Testis (tissue), 2 donors: ENCODE measurements around the gene CASP2.

Source experiments
- CTCF ChIP-seq, 3 experiments: fragments of 450-650 bp in 2 of 3; fragments of 200-600 bp in 1 of 3; sonication (generic) in 1 of 3; IDR thresholded peaks; one replicate each; pipeline ENCODE4 v1.5.1; 2016 to 2019; ENCODE audit warnings: antibody characterized with exemption in 3 of 3, mild to moderate bottlenecking in 2 of 3, moderate library complexity in 1 of 3
- POLR2A ChIP-seq: fragments of 450-650 bp; IDR thresholded peaks from one replicate; pipeline ENCODE4 v1.6.1; 2017; ENCODE audit warnings: antibody characterized with exemption, mild to moderate bottlenecking, moderate library complexity

DNA sequence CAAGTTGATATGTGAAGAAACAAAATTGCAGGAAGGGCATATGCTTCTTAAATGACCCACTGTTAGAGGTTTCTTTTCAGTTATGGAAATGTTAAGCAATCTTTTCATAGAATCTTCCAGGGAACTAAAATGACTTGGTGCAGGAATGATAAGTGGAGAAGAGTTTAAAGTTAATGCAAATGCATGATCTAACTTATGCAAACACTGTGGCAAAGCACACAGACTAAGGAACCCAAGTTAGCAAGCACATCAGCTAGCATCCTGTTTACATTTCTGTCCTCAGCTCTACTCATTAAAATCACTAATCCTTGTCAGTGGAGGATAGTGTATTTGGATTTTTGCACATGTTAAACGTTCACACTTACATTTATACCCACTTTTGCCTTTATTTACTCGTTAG is 37.1 kb downstream of the CASP2 start:
- TF ChIP-seq CTCF (IDR thresholded peaks at IDR 0.05) (no peak), POLR2A (no peak)
